Gastrocnemius medialis (tissue), 4 donors: ENCODE measurements around the gene IRS1.

ENCODE experiments used
- CTCF ChIP-seq, 5 experiments: fragments of 450-650 bp in 3 of 5; fragments of 200-600 bp in 2 of 5; sonication (generic) in 2 of 5; IDR thresholded peaks in 4 of 5; conservative IDR thresholded peaks in 1 of 5; 1 replicate in 4 of 5; 2 replicates in 1 of 5; pipeline ENCODE4 v1.5.1; 2016 to 2019; ENCODE audit warnings: antibody characterized with exemption in 5 of 5, mild to moderate bottlenecking in 3 of 5, moderate library complexity in 3 of 5
- POLR2A ChIP-seq, 2 donors: fragments of 450-650 bp; IDR thresholded peaks; one replicate each; pipeline ENCODE4 v1.6.1; 2017; ENCODE audit warnings: antibody characterized with exemption in 2 of 2, mild to moderate bottlenecking in 2 of 2, moderate library complexity in 2 of 2

DNA sequence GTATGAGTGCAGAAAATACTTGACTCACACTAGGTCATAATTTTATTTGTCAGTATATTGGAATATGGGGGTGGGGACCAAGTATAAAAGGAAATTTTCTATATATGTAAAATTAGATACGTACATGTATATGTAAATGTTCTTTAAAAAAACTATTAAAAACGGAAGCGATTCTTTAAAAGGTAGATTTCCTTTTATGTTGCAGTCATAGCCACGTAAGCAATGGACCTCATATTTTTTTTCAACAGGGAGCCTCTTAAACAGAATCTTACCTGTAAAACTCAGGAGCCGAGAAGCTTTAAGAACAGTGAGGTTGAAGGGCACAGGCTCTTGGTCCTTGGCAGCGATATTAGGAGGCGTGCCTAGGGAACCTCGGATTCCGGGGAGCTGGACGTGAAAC, 39.5 kb upstream of the IRS1 start:
- TF ChIP-seq POLR2A (IDR thresholded peaks at IDR 0.05), result no peak
- no peak for TF ChIP-seq CTCF (IDR thresholded peaks at IDR 0.05 in 4 of 5, conservative IDR thresholded peaks at IDR 0.05 in 1 of 5)
